Stimulated activated naive CD8-positive, alpha-beta T cell treated with anti-CD3 and anti-CD28 coated beads, Interleukin-15, amount 100 ng/mL, for 72 hours (primary cell): ENCODE results near the gene SMIM23.

Experiments used
- ATAC-seq: fragments of 150-1000 bp; cut with Tn5 transposase; 2 replicates; pipeline ENCODE4 v1.10.0; 2021; ENCODE audit warnings: mild to moderate bottlenecking, moderate library complexity
- DNase-seq, 2 donors: peaks; one replicate each; pipeline ENCODE4 v3.0.0; 2021 to 2022
- H3K27ac Mint-ChIP-seq, 2 donors: one replicate each; pipeline ENCODE4 v1.8.0; 2022; ENCODE audit warnings: mild to moderate bottlenecking in 2 of 2, mixed read lengths in 2 of 2, moderate library complexity in 2 of 2
- H3K27me3 Mint-ChIP-seq: one replicate; pipeline ENCODE4 v1.8.0; 2022; ENCODE audit warnings: mixed read lengths
- H3K4me1 Mint-ChIP-seq: one replicate; pipeline ENCODE4 v1.8.0; 2022; ENCODE audit warnings: mild to moderate bottlenecking, mixed read lengths
- H3K4me3 Mint-ChIP-seq, 2 donors: one replicate each; pipeline ENCODE4 v1.8.0; 2022; ENCODE audit warnings: mild to moderate bottlenecking in 2 of 2, mixed read lengths in 2 of 2, moderate library complexity in 1 of 2
- H3K9me3 Mint-ChIP-seq, 2 donors: one replicate each; pipeline ENCODE4 v1.8.0; 2022; ENCODE audit warnings: mixed read lengths in 2 of 2

Gene SMIM23

GRCh38 chr5:171825051-171825450 is 39.4 kb downstream of the SMIM23 start:
- no peak overlapping the region for H3K27ac Mint-ChIP-seq
- H3K9me3 Mint-ChIP-seq: peaks cover 0 to 3% of the 10 kb centered on the region in 2 donors
- DNase-seq (no peak), ATAC-seq (no peak)
- no peaks in the 10 kb centered on the region for H3K27me3 Mint-ChIP-seq
- no peak overlapping the region for H3K4me3 Mint-ChIP-seq
- no peaks in the 10 kb centered on the region for H3K4me1 Mint-ChIP-seq

- Mint-ChIP-seq H3K4me3 (no peak overlapping the region), H3K4me1 (no peaks in the 10 kb centered on the region), H3K9me3 (peaks cover 0 to 11% of the 10 kb centered on the region in 2 donors), H3K27ac (no peak overlapping the region), H3K27me3 (no peaks in the 10 kb centered on the region)
- DNase-seq (no peak), ATAC-seq (no peak)
Measured at GRCh38 chr5:171826132-171826531, 40.5 kb downstream of the SMIM23 start.

GRCh38 chr5:171827162-171827561 is 41.5 kb downstream of the SMIM23 start:
- H3K4me1 Mint-ChIP-seq: no peaks in the 10 kb centered on the region
- DNase-seq (no peak), ATAC-seq (no peak)
- H3K27me3 Mint-ChIP-seq: no peaks in the 10 kb centered on the region
- peaks cover 6 to 21% of the 10 kb centered on the region in 2 donors for H3K9me3 Mint-ChIP-seq
- no peak overlapping the region for H3K27ac Mint-ChIP-seq
- H3K4me3 Mint-ChIP-seq: no peak overlapping the region

- H3K4me1 Mint-ChIP-seq: no peaks in the 10 kb centered on the region
- ATAC-seq (no peak), DNase-seq (no peak)
- H3K4me3 Mint-ChIP-seq: no peak overlapping the region
- peaks cover 7 to 32% of the 10 kb centered on the region in 2 donors for H3K9me3 Mint-ChIP-seq
- no peak overlapping the region for H3K27ac Mint-ChIP-seq
- no peaks in the 10 kb centered on the region for H3K27me3 Mint-ChIP-seq
Measured at GRCh38 chr5:171830686-171831085, 45.1 kb downstream of the SMIM23 start.

GRCh38 chr5:171832775-171833174 is 47.2 kb downstream of the SMIM23 start:
- Mint-ChIP-seq H3K27me3 (no peaks in the 10 kb centered on the region), H3K4me3 (no peak overlapping the region), H3K9me3 (peaks cover 7 to 32% of the 10 kb centered on the region in 2 donors), H3K27ac (no peak overlapping the region), H3K4me1 (no peaks in the 10 kb centered on the region)
- ATAC-seq: no peak
- DNase-seq: no peak

GRCh38 chr5:171834461-171834860 is 48.8 kb downstream of the SMIM23 start:
- Mint-ChIP-seq H3K27me3 (no peaks in the 10 kb centered on the region), H3K9me3 (peaks cover 7 to 32% of the 10 kb centered on the region in 2 donors), H3K4me3 (no peak overlapping the region), H3K4me1 (no peaks in the 10 kb centered on the region), H3K27ac (no peak overlapping the region)
- no peak for DNase-seq
- no peak for ATAC-seq

- Mint-ChIP-seq H3K27me3 (no peaks in the 10 kb centered on the region), H3K4me3 (no peak overlapping the region), H3K9me3 (peaks cover 7 to 29% of the 10 kb centered on the region in 2 donors), H3K4me1 (no peaks in the 10 kb centered on the region), H3K27ac (no peak overlapping the region)
- DNase-seq (no peak), ATAC-seq (no peak)
Measured at GRCh38 chr5:171835066-171835465, 49.4 kb downstream of the SMIM23 start.

- H3K4me3 Mint-ChIP-seq: no peak overlapping the region
- DNase-seq: no peak
- no peaks in the 10 kb centered on the region for H3K27me3 Mint-ChIP-seq
- H3K4me1 Mint-ChIP-seq: peaks cover 9% of the 10 kb centered on the region
- H3K9me3 Mint-ChIP-seq: peaks cover 0 to 9% of the 10 kb centered on the region in 2 donors
- H3K27ac Mint-ChIP-seq: no peak overlapping the region
- ATAC-seq: no peak
Measured at GRCh38 chr5:171837522-171837921, 51.9 kb downstream of the SMIM23 start.

- Mint-ChIP-seq H3K27ac (no peak overlapping the region), H3K4me1 (peaks cover 9% of the 10 kb centered on the region), H3K9me3 (peaks cover 0 to 5% of the 10 kb centered on the region in 2 donors), H3K27me3 (no peaks in the 10 kb centered on the region), H3K4me3 (no peak overlapping the region)
- ATAC-seq (no peak), DNase-seq (no peak)
Measured at GRCh38 chr5:171838066-171838465, 52.4 kb downstream of the SMIM23 start.

- H3K4me3 Mint-ChIP-seq: no peak overlapping the region
- ATAC-seq: no peak
- DNase-seq: no peak
- H3K27me3 Mint-ChIP-seq: no peaks in the 10 kb centered on the region
- peaks cover 9% of the 10 kb centered on the region for H3K4me1 Mint-ChIP-seq
- H3K9me3 Mint-ChIP-seq: no peaks in the 10 kb centered on the region
- H3K27ac Mint-ChIP-seq: no peak overlapping the region
Measured at GRCh38 chr5:171839112-171839511, 53.5 kb downstream of the SMIM23 start.

GRCh38 chr5:171840066-171840465 is 54.4 kb downstream of the SMIM23 start:
- H3K27me3 Mint-ChIP-seq: no peaks in the 10 kb centered on the region
- H3K27ac Mint-ChIP-seq: no peak overlapping the region
- DNase-seq (no peak), ATAC-seq (no peak)
- no peak overlapping the region for H3K4me3 Mint-ChIP-seq
- peaks cover 9% of the 10 kb centered on the region for H3K4me1 Mint-ChIP-seq
- H3K9me3 Mint-ChIP-seq: no peaks in the 10 kb centered on the region
